Vagina (tissue), 2 donors: Measurements from ENCODE around the gene MFSD6L. TPM values are rescaled to one million over a fixed set of nuclear protein-coding genes. Genes with fewer than 3 reads are reported as not detected.

ENCODE experiments used
- DNase-seq, 2 donors: peaks; one replicate each; pipeline ENCODE4 v3.0.0-alpha.2; 2017; ENCODE audit errors: extremely low spot score in 2 of 2
- H3K27ac ChIP-seq: fragments of 200-600 bp; sonication (generic); one replicate; pipeline ENCODE4 v1.5.1; 2019
- H3K27me3 ChIP-seq: fragments of 200-600 bp; sonication (generic); one replicate; pipeline ENCODE4 v1.5.1; 2019
- H3K36me3 ChIP-seq, 2 donors: fragments of 200-600 bp; sonication (generic); one replicate each; pipeline ENCODE4 v1.5.1; 2017 to 2019
- H3K4me1 ChIP-seq: fragments of 200-600 bp; sonication (generic); one replicate; pipeline ENCODE4 v1.5.1; 2019
- H3K4me3 ChIP-seq, 2 donors: fragments of 200-600 bp; sonication (generic); 1 replicate in 1 of 2; 2 replicates in 1 of 2; pipeline ENCODE4 v1.5.1; 2016 to 2019
- H3K9me3 ChIP-seq: fragments of 200-600 bp; sonication (generic); one replicate; pipeline ENCODE4 v1.5.1; 2019
- POLR2A ChIP-seq, 2 donors: fragments of 450-650 bp; IDR thresholded peaks; one replicate each; pipeline ENCODE4 v1.6.1; 2017; ENCODE audit warnings: antibody characterized with exemption in 2 of 2, mild to moderate bottlenecking in 2 of 2, moderate library complexity in 2 of 2
- POLR2AphosphoS5 ChIP-seq, 2 donors: sonication (generic); formaldehyde crosslinking; IDR thresholded peaks; one replicate each; pipeline ENCODE4 v1.9.0; 2017; ENCODE audit warnings: antibody characterized with exemption in 2 of 2, mild to moderate bottlenecking in 2 of 2, low read depth in 1 of 2; ENCODE audit not compliant: insufficient read depth in 1 of 2
- intact Hi-C: fragments of 100-400 bp; cut with DNase I; formaldehyde crosslinking; loops from one replicate; pipeline ENCODE4 v1.15.1; 2023
- total RNA-seq: library from RNA; depleted of rRNA; stranded (reverse); fragments of >200 nt; gene quantifications from one replicate; pipeline ENCODE4 v1.2.3, GENCODE V29; 2016
- TF ChIP-seq, protein P1 (sequence below), 3 experiments: fragments of 450-650 bp in 2 of 3; fragments of 200-600 bp in 1 of 3; sonication (generic) in 1 of 3; IDR thresholded peaks; one replicate each; pipeline ENCODE4 v1.5.1; 2017 to 2019; ENCODE audit warnings: antibody characterized with exemption in 3 of 3, mild to moderate bottlenecking in 2 of 3, moderate library complexity in 2 of 3

MFSD6L gene
- total RNA-seq, 1 donor from 2014 or later = not detected

DNA sequence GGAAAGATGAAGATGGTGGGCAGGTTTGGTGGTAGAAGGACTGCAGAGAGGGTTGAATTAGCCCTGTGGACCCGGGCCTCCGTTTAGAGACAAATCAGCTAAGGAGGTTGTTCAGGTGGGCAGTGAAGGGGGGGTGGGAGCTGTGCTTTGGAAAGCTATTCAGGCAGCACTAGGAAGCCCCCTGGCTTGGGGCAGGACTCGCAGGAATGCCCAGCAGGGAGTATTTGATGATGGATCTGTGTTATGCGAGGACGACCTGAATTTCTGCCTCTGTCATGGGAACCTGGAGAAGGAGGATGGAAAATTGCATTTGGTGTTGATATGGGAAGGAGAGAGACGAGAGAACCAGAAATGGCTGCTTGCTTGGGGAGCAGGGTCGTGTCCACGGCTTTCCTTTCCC is 44.3 kb downstream of the MFSD6L start:
- no peaks in the 10 kb centered on the region for H3K27me3 ChIP-seq
- DNase-seq = peak; percentile 29 to 82
- no peak overlapping the region for H3K27ac ChIP-seq
- no peaks in the 10 kb centered on the region for H3K36me3 ChIP-seq
- TF ChIP-seq POLR2AphosphoS5 (IDR thresholded peaks at IDR 0.05; ENCODE audit: insufficient read depth in 1 of 2, low read depth in 1 of 2) (no peak), POLR2A (IDR thresholded peaks at IDR 0.05) (no peak)
- TF ChIP-seq, protein P1, sequence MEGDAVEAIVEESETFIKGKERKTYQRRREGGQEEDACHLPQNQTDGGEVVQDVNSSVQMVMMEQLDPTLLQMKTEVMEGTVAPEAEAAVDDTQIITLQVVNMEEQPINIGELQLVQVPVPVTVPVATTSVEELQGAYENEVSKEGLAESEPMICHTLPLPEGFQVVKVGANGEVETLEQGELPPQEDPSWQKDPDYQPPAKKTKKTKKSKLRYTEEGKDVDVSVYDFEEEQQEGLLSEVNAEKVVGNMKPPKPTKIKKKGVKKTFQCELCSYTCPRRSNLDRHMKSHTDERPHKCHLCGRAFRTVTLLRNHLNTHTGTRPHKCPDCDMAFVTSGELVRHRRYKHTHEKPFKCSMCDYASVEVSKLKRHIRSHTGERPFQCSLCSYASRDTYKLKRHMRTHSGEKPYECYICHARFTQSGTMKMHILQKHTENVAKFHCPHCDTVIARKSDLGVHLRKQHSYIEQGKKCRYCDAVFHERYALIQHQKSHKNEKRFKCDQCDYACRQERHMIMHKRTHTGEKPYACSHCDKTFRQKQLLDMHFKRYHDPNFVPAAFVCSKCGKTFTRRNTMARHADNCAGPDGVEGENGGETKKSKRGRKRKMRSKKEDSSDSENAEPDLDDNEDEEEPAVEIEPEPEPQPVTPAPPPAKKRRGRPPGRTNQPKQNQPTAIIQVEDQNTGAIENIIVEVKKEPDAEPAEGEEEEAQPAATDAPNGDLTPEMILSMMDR (IDR thresholded peaks at IDR 0.05) = no peak
- intact Hi-C loops = no loop called here
- H3K9me3 ChIP-seq = no peaks in the 10 kb centered on the region
- H3K4me3 ChIP-seq = no peak overlapping the region
- H3K4me1 ChIP-seq = no peaks in the 10 kb centered on the region

DNA sequence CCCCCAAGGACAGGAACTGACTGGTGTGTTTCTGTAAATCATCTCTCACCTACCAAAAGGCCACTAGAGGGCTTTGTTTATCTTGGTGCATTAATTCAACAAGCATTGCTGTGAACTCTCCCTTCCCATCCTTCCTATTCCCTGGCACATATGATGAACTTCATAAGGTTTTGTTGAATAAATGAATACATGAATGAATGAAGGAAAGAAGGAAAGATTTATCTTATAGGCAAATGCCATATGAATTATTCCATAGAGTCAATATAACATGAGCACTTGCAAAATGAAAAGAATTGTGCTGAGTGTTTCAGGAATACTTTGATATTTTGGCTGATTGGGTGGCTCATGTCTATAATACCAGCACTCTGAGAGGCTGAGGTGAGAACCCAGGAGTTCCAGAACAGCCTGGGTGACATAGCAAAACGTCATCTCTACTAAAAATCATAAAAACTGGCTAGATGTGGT is 45.2 kb downstream of the MFSD6L start:
- TF ChIP-seq POLR2AphosphoS5 (IDR thresholded peaks at IDR 0.05; ENCODE audit: insufficient read depth in 1 of 2, low read depth in 1 of 2) (no peak), POLR2A (IDR thresholded peaks at IDR 0.05) (no peak)
- TF ChIP-seq, protein P1 (IDR thresholded peaks at IDR 0.05) = no peak
- Histone ChIP-seq H3K4me1 (no peaks in the 10 kb centered on the region), H3K36me3 (no peaks in the 10 kb centered on the region), H3K27ac (no peak overlapping the region), H3K27me3 (no peaks in the 10 kb centered on the region), H3K4me3 (no peak overlapping the region), H3K9me3 (no peaks in the 10 kb centered on the region)
- intact Hi-C loops = no loop called here
- DNase-seq = no peak

DNA sequence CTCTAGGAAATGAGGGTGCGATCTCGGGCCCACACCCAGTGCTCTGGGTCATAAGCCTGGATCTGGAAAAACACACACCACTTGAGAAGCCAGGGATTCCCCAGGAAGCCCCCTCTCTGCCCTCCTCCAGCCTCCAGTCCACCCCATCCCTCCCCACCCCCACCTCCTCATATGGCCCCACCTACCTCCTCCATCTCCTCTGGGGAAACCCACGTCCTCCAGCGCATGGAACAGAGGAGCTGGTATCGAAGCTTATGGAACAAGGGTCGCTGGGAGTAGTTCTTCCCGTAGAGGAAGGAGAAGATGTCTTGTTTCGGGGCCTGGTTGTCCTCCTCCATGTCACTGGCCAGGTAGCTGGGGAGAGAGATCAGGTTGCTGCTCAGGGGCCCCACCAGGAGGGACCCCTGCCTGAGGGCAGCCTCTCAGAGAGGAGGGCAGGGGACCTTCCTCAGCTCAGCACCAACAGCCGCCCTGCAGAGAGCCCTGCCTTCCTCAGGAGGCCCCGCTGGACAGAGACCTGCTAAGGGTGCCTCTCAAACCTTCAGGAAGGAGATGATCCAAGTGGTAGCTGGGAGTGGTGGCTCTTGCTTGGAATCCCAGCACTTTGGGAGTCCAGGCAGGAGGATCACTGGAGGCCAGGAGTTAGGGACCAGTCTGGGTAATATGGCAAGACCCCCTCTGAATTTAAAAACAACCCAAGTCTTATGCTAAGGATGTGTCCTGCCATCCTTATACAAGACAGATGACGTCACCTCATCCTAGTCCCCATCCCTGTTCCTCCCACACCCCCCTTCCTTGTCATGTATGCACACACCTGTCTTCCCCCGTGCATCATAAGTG is 45.8 kb downstream of the MFSD6L start:
- H3K27ac ChIP-seq = no peak overlapping the region
- no peaks in the 10 kb centered on the region for H3K9me3 ChIP-seq
- TF ChIP-seq POLR2AphosphoS5 (IDR thresholded peaks at IDR 0.05; ENCODE audit: insufficient read depth in 1 of 2, low read depth in 1 of 2) = no peak
- TF ChIP-seq POLR2A (IDR thresholded peaks at IDR 0.05) = no peak
- TF ChIP-seq, protein P1 (IDR thresholded peaks at IDR 0.05) = no peak
- no peaks in the 10 kb centered on the region for H3K4me1 ChIP-seq
- H3K36me3 ChIP-seq = no peaks in the 10 kb centered on the region
- H3K4me3 ChIP-seq = no peak overlapping the region
- H3K27me3 ChIP-seq = no peaks in the 10 kb centered on the region
- intact Hi-C loops = no loop called here
- DNase-seq = peak; percentile 58 to 72

DNA sequence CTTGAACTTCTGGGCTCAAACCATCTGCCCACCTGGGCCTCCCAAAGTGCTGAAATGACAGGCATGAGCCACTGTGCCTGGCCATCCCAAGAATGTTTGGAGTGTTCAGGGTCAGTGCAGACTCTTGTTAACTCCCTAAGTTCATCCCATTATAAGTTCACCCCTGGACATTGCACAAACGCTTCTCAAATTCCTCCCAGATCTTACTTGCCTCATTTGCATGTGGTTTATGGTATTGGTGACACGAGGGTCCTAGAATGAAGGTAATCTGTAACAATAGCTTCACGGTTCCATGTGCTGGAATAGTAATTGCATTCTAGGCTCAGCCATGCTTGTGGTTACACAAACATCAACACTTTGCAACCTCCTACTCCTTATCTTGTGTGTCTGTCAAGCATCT is 49.5 kb downstream of the MFSD6L start:
- DNase-seq = peak in 1 of 2 donors; percentile 32
- Histone ChIP-seq H3K4me1 (peaks cover 4% of the 10 kb centered on the region), H3K4me3 (no peak overlapping the region), H3K27me3 (no peaks in the 10 kb centered on the region), H3K9me3 (no peaks in the 10 kb centered on the region), H3K27ac (no peak overlapping the region), H3K36me3 (no peaks in the 10 kb centered on the region)
- TF ChIP-seq, protein P1 (IDR thresholded peaks at IDR 0.05) = no peak
- TF ChIP-seq POLR2A (IDR thresholded peaks at IDR 0.05) (no peak), POLR2AphosphoS5 (IDR thresholded peaks at IDR 0.05; ENCODE audit: insufficient read depth in 1 of 2, low read depth in 1 of 2) (no peak)
- intact Hi-C loops = loop anchor here (10.0 kb wide), 1 partner anchor 335 kb away; no protein-coding TSS in a partner anchor

DNA sequence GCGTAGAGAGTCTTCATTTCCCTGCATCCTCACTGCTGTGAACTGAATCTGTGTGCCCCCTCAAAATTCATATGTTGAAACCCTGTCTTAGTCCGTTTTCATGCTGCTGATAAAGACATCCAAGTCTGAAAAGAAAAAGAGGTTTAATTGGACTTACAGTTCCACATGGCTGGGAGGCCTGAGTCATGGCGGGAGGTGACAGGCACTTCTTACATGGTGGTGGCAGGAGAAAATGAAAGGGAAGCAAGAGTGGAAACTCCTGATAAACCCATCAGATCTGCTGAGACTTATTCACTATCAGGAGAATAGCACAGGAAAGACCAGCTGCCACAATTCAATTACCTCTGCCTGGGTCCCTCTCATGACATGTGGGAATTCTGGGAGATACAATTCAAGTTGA is 51.4 kb downstream of the MFSD6L start:
- no peak for TF ChIP-seq POLR2A (IDR thresholded peaks at IDR 0.05)
- TF ChIP-seq POLR2AphosphoS5 (IDR thresholded peaks at IDR 0.05; ENCODE audit: insufficient read depth in 1 of 2, low read depth in 1 of 2) = no peak
- TF ChIP-seq, protein P1 (IDR thresholded peaks at IDR 0.05) = no peak
- intact Hi-C loops = loop anchor here (2.0 to 10.0 kb wide), 2 partner anchors 173 to 333 kb away; no protein-coding TSS in a partner anchor
- no peak overlapping the region for H3K4me3 ChIP-seq
- no peak overlapping the region for H3K27ac ChIP-seq
- no peak for DNase-seq
- no peaks in the 10 kb centered on the region for H3K36me3 ChIP-seq
- no peaks in the 10 kb centered on the region for H3K27me3 ChIP-seq
- H3K4me1 ChIP-seq = peaks cover 4% of the 10 kb centered on the region
- no peaks in the 10 kb centered on the region for H3K9me3 ChIP-seq
